RWPE2 (cell line): ENCODE measurements around the gene NEK7.

ENCODE experiments used
- ATAC-seq: fragments of 200-7000 bp; cut with Tn5 transposase; 3 replicates; pipeline ENCODE4 v1.9.1; 2021; ENCODE audit warnings: low read depth
- DNase-seq: peaks from one replicate; pipeline ENCODE4 v3.0.0-alpha.2; 2020; ENCODE audit warnings: low spot score
- H3K27ac ChIP-seq: fragments of 450-650 bp; 2 replicates; pipeline ENCODE4 v1.5.1; 2017; ENCODE audit warnings: mild to moderate bottlenecking; ENCODE audit not compliant: poor library complexity, severe bottlenecking
- H3K27me3 ChIP-seq: fragments of 250-450 bp; sonication (Bioruptor Pico); 2 replicates; pipeline ENCODE4 v1.5.1; 2021; ENCODE audit warnings: mild to moderate bottlenecking, moderate library complexity; ENCODE audit not compliant: insufficient read depth, poor library complexity, severe bottlenecking
- H3K36me3 ChIP-seq: fragments of 250-450 bp; sonication (Bioruptor Pico); 2 replicates; pipeline ENCODE4 v1.5.1; 2020; ENCODE audit warnings: low read depth, mild to moderate bottlenecking, moderate library complexity
- H3K4me1 ChIP-seq: fragments of 250-450 bp; sonication (Bioruptor Pico); 2 replicates; pipeline ENCODE4 v1.5.1; 2021; ENCODE audit warnings: mild to moderate bottlenecking, moderate library complexity; ENCODE audit not compliant: insufficient read depth, poor library complexity, severe bottlenecking
- H3K4me3 ChIP-seq: fragments of 250-450 bp; sonication (Bioruptor Pico); 2 replicates; pipeline ENCODE4 v1.5.1; 2021; ENCODE audit warnings: mild to moderate bottlenecking, moderate library complexity; ENCODE audit not compliant: severe bottlenecking
- H3K9me3 ChIP-seq: fragments of 250-450 bp; sonication (Bioruptor Pico); 2 replicates; pipeline ENCODE4 v1.5.1; 2021; ENCODE audit warnings: mild to moderate bottlenecking, moderate library complexity; ENCODE audit not compliant: severe bottlenecking
- CTCF ChIP-seq: fragments of 450-650 bp; IDR thresholded peaks from one replicate; pipeline ENCODE4 v1.5.1; 2017; ENCODE audit warnings: mild to moderate bottlenecking, moderate library complexity; ENCODE audit not compliant: poor library complexity, severe bottlenecking

NEK7 gene

GRCh38 chr1:198238121-198238520, 81.3 kb downstream of the NEK7 start:
- DNase-seq, result no peak

GRCh38 chr1:198241553-198241952, 84.8 kb downstream of the NEK7 start:
- ATAC-seq, result no peak
- no peak for TF ChIP-seq CTCF
- H3K4me1 ChIP-seq, result no peaks in the 10 kb centered on the region
- no peaks in the 10 kb centered on the region for H3K36me3 ChIP-seq
- no peaks in the 10 kb centered on the region for H3K27me3 ChIP-seq
- H3K27ac ChIP-seq, result no peak overlapping the region
- H3K4me3 ChIP-seq, result no peak overlapping the region
- DNase-seq, result no peak
- H3K9me3 ChIP-seq, result peaks cover 2% of the 10 kb centered on the region

More at GRCh38 chr1:198238121-198238520, 81.3 kb downstream of the NEK7 start:
- Histone ChIP-seq H3K4me3 (no peak overlapping the region), H3K27me3 (no peaks in the 10 kb centered on the region), H3K4me1 (peaks cover 17% of the 10 kb centered on the region), H3K36me3 (peaks cover 17% of the 10 kb centered on the region), H3K27ac (no peak overlapping the region), H3K9me3 (no peaks in the 10 kb centered on the region)
- no peak for TF ChIP-seq CTCF
- ATAC-seq, result no peak

GRCh38 chr1:198244772-198245171, 88.0 kb downstream of the NEK7 start:
- DNase-seq, result no peak
- no peak for ATAC-seq
- Histone ChIP-seq H3K36me3 (no peaks in the 10 kb centered on the region), H3K4me3 (no peak overlapping the region), H3K27me3 (no peaks in the 10 kb centered on the region), H3K9me3 (peaks cover 2% of the 10 kb centered on the region), H3K4me1 (no peaks in the 10 kb centered on the region), H3K27ac (no peak overlapping the region)
- TF ChIP-seq CTCF, result no peak

GRCh38 chr1:198245379-198245778, 88.6 kb downstream of the NEK7 start:
- no peak for DNase-seq
- no peak overlapping the region for H3K27ac ChIP-seq
- H3K9me3 ChIP-seq, result peaks cover 2% of the 10 kb centered on the region
- no peaks in the 10 kb centered on the region for H3K4me1 ChIP-seq
- TF ChIP-seq CTCF, result no peak
- no peaks in the 10 kb centered on the region for H3K27me3 ChIP-seq
- H3K36me3 ChIP-seq, result no peaks in the 10 kb centered on the region
- H3K4me3 ChIP-seq, result no peak overlapping the region
- no peak for ATAC-seq

- TF ChIP-seq CTCF, result no peak
- Histone ChIP-seq H3K36me3 (no peaks in the 10 kb centered on the region), H3K4me1 (no peaks in the 10 kb centered on the region), H3K27me3 (no peaks in the 10 kb centered on the region), H3K27ac (no peak overlapping the region), H3K4me3 (no peak overlapping the region), H3K9me3 (peaks cover 2% of the 10 kb centered on the region)
- DNase-seq, result no peak
- no peak for ATAC-seq
These were observed 89.5 kb downstream of the NEK7 start for GRCh38 chr1:198246337-198246736.
